Skeletal muscle tissue (tissue), 4 donors: Measurements from ENCODE around the gene MYO16. TPM values are rescaled to one million over a fixed set of nuclear protein-coding genes. Genes with fewer than 3 reads are reported as not detected.
"Not testable (repeated sequence)": the region's sequence is repeated elsewhere in the genome, so short reads cannot be mapped to it uniquely, and the experiment has no call there.

ENCODE experiments used
- H3K27ac ChIP-seq: one replicate; pipeline ENCODE4 v1.7.0; 2013; ENCODE audit warnings: mild to moderate bottlenecking, low read depth, low read length, inconsistent platforms
- H3K27me3 ChIP-seq, 3 donors: one replicate each; pipeline ENCODE4 v1.7.0; 2013; ENCODE audit warnings: low read length in 3 of 3; ENCODE audit not compliant: control insufficient read depth in 3 of 3, insufficient read depth in 3 of 3
- H3K36me3 ChIP-seq, 3 donors: one replicate each; pipeline ENCODE4 v1.7.0; 2013; ENCODE audit warnings: low read length in 3 of 3; ENCODE audit not compliant: control insufficient read depth in 3 of 3, insufficient read depth in 3 of 3
- H3K4me1 ChIP-seq, 3 donors: one replicate each; pipeline ENCODE4 v1.7.0; 2013; ENCODE audit warnings: low read length in 3 of 3, mild to moderate bottlenecking in 3 of 3; ENCODE audit not compliant: control insufficient read depth in 3 of 3, insufficient read depth in 3 of 3
- H3K4me3 ChIP-seq, 3 donors: one replicate each; pipeline ENCODE4 v1.7.0; 2013; ENCODE audit warnings: low read length in 3 of 3
- H3K9ac ChIP-seq, 3 donors: one replicate each; pipeline ENCODE4 v1.7.0; 2013; ENCODE audit warnings: low read length in 3 of 3, mild to moderate bottlenecking in 3 of 3, moderate library complexity in 2 of 3, low read depth in 1 of 3
- H3K9me3 ChIP-seq, 3 donors: one replicate each; pipeline ENCODE4 v1.7.0; 2013; ENCODE audit warnings: low read length in 3 of 3; ENCODE audit not compliant: control insufficient read depth in 3 of 3
- total RNA-seq: library from RNA; depleted of rRNA; stranded (reverse); fragments of >200 nt; gene quantifications from one replicate; pipeline ENCODE4 v1.2.3, GENCODE V29; 2014
- donor health status: Osteomylitis.

Gene MYO16
- total RNA-seq, 1 donor from 2014 or later: 43.8 TPM

DNA sequence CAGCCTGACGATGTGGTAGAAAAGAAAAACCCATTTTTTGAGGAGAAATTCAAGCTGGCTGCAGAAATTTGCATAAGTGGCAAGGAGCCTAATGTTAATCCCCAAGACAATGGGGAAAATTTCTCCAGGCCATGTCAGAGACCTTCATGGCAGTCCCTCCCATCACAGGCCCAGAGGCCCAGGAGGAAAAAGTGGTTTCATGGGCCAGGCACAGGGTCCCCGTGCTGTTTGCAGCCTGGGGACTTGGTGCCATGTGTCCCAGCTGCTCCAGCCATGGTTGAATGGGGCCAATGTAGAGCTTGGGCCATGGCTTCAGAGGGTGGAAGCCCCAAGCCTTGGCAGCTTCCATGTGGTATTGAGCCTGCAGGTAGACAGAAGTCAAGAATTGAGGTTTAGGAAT, 153.1 kb downstream of the MYO16 start:
- H3K9ac ChIP-seq, H3K36me3 ChIP-seq, H3K4me1 ChIP-seq, H3K4me3 ChIP-seq, H3K27me3 ChIP-seq, H3K27ac ChIP-seq, H3K9me3 ChIP-seq: not testable (repeated sequence)

- H3K36me3 ChIP-seq: no peaks in the 10 kb centered on the region
Observed at GRCh38 chr13:108785844-108786243, 156.4 kb downstream of the MYO16 start.

DNA sequence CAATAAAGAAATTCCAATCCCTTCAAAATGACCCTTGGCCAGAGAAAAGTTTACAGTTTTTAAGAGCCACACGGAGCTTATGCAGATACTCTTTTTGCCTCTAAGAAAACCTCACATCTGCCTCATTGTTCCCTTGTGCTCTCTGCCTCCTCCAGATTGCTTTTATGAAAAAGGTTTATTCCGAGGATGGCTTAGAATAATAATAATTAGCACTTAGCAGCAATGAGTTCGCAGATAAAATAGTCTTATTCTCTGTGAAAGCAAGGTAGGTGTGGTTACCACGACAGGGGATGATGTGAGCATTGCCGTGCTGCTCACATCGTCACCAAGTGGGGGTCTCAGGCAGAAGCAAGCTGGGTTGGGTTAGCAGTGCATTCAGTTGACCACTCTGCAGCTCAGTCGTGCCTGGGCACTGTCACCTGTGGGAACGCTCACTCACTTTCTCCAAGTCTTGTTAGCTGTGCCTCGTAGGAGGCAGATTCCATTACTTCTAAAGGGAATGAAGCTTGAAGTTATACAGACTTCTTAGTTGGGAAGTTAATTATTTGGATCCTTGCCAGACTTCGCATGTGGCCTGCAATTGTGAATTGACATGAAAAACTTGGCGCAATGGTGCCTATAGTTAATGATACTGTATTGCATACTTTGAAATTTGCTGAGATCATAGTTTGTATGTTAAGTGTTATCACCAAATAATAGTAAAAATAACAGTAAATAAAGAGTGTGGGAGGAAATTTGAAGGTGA, 157.2 kb downstream of the MYO16 start:
- no peak overlapping the region for H3K27ac ChIP-seq

More at GRCh38 chr13:108785844-108786243, 156.4 kb downstream of the MYO16 start:
- no peak overlapping the region for H3K27ac ChIP-seq
- no peaks in the 10 kb centered on the region for H3K9me3 ChIP-seq
- no peak overlapping the region for H3K4me3 ChIP-seq
- no peak overlapping the region for H3K9ac ChIP-seq
- no peaks in the 10 kb centered on the region for H3K4me1 ChIP-seq
- H3K27me3 ChIP-seq: no peaks in the 10 kb centered on the region

DNA sequence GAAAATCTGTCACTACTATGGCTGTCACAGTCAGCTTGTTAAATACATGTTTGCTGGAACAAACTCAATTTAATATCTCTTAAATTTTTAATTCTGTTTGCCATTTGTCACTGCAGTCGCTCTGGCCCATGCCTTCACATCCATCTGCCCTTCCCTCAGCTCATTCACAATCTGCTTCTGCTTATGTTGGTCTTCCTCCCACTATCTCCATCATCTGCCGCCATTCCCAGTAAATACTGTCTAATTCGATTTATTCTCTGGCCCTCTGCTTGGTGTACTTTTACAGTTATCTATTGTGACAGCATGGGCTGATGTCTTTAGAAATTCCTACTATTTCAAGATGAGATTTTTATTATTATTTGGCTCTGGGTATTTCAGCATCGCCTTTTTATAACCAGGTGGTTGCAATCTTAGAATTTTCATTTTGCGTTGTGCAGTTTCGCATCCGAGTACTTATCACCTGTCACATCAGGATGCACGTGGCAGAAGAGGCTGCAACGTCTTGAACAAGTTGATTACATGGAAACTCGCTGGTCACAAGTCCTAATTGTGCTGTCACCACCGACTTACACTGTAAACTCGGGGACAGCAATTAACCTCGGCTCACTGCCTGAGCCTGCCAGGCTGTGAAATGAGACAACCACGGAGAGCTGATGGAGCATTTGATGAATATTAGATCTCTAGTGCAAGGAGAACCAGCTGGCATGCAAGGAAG, 158.4 kb downstream of the MYO16 start:
- H3K4me1 ChIP-seq: no peaks in the 10 kb centered on the region
- no peaks in the 10 kb centered on the region for H3K9me3 ChIP-seq
- no peaks in the 10 kb centered on the region for H3K36me3 ChIP-seq
- H3K4me3 ChIP-seq: no peak overlapping the region
- no peak overlapping the region for H3K9ac ChIP-seq
- H3K27ac ChIP-seq: no peak overlapping the region
- no peaks in the 10 kb centered on the region for H3K27me3 ChIP-seq

More for the DNA sequence above, 157.2 kb downstream of the MYO16 start:
- H3K36me3 ChIP-seq: no peaks in the 10 kb centered on the region
- H3K9ac ChIP-seq: no peak overlapping the region
- no peak overlapping the region for H3K4me3 ChIP-seq
- H3K27me3 ChIP-seq: no peaks in the 10 kb centered on the region
- H3K9me3 ChIP-seq: no peaks in the 10 kb centered on the region
- no peaks in the 10 kb centered on the region for H3K4me1 ChIP-seq

DNA sequence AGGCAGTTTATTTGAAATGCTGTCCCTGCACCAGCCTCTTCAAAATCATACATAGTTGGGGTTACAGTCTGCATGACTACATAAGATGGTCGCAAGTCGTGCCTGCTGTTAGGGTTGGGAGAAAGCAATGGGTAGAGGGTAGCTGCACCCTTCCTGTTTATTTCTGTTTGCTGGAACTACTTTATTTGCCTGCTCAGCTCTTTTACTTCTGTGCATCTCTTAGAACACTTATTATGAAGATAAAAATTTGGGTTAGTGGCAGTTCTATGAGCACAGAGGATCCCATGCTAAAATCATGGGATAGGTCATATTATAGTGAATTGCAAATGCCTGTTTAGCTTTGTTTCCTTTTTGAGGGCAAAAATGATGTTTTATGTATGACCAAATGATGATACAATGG, 160.1 kb downstream of the MYO16 start:
- no peaks in the 10 kb centered on the region for H3K4me1 ChIP-seq
- no peaks in the 10 kb centered on the region for H3K9me3 ChIP-seq

DNA sequence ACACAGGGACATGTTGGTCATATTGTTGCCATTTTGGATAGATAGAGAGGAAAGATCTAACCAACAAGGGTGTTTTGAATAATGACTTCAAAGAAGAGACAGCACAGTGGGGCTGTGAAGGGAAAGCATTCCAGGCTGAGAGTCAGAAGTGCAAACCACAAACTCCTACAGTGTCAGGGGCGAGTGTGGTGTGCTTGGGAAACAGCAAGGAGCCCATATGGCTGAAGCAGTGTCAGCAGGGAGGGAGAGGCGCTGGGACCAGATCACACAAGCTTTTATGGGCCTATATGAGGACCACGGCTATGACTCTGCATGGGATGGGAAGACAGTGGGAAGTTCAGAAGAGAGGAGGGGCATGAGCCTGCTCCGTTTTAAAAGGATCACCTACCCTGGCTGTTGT, 166.4 kb downstream of the MYO16 start:
- no peaks in the 10 kb centered on the region for H3K36me3 ChIP-seq
- H3K4me1 ChIP-seq: no peaks in the 10 kb centered on the region
- H3K9me3 ChIP-seq: no peaks in the 10 kb centered on the region
- no peak overlapping the region for H3K4me3 ChIP-seq
- H3K27me3 ChIP-seq: no peaks in the 10 kb centered on the region
- H3K9ac ChIP-seq: no peak overlapping the region
- no peak overlapping the region for H3K27ac ChIP-seq

More for the DNA sequence above, 160.1 kb downstream of the MYO16 start:
- Histone ChIP-seq H3K36me3 (no peaks in the 10 kb centered on the region), H3K27ac (no peak overlapping the region), H3K27me3 (no peaks in the 10 kb centered on the region), H3K4me3 (no peak overlapping the region), H3K9ac (no peak overlapping the region)

- H3K9ac ChIP-seq: no peak overlapping the region
- no peaks in the 10 kb centered on the region for H3K4me1 ChIP-seq
- no peaks in the 10 kb centered on the region for H3K36me3 ChIP-seq
- H3K9me3 ChIP-seq: no peaks in the 10 kb centered on the region
- H3K4me3 ChIP-seq: no peak overlapping the region
- H3K27me3 ChIP-seq: no peaks in the 10 kb centered on the region
- H3K27ac ChIP-seq: no peak overlapping the region
Observed at GRCh38 chr13:108797354-108797753, 167.9 kb downstream of the MYO16 start.

GRCh38 chr13:108807841-108808240, 178.4 kb downstream of the MYO16 start:
- no peaks in the 10 kb centered on the region for H3K9me3 ChIP-seq
- H3K27ac ChIP-seq: no peak overlapping the region
- H3K36me3 ChIP-seq: no peaks in the 10 kb centered on the region
- H3K4me1 ChIP-seq: no peaks in the 10 kb centered on the region
- H3K9ac ChIP-seq: no peak overlapping the region
- H3K27me3 ChIP-seq: no peaks in the 10 kb centered on the region
- H3K4me3 ChIP-seq: no peak overlapping the region

DNA sequence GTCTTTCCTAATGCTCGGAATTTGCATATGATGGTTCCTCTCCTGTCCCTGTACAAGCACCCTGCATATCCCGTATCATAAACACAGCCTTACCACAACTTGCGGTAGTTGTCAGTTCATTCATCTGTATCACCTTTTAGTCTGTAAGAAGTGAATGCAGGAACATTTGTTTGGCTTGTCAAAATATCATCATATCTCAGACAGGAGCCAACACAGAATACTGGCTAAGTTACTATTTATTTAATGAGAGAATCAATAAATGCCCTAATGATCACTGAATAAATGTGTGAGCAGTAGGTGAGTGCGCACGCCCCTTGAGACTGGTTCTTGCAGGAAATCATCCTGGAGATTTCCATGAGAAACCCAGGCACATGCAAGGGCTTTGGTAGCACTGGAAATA, 182.8 kb downstream of the MYO16 start:
- Histone ChIP-seq H3K4me3 (no peak overlapping the region), H3K27me3 (no peaks in the 10 kb centered on the region), H3K9ac (no peak overlapping the region), H3K9me3 (no peaks in the 10 kb centered on the region), H3K36me3 (no peaks in the 10 kb centered on the region), H3K27ac (no peak overlapping the region), H3K4me1 (no peaks in the 10 kb centered on the region)

- no peak overlapping the region for H3K9ac ChIP-seq
- H3K27ac ChIP-seq: no peak overlapping the region
- no peaks in the 10 kb centered on the region for H3K4me1 ChIP-seq
- no peaks in the 10 kb centered on the region for H3K36me3 ChIP-seq
- no peaks in the 10 kb centered on the region for H3K9me3 ChIP-seq
- H3K4me3 ChIP-seq: no peak overlapping the region
- no peaks in the 10 kb centered on the region for H3K27me3 ChIP-seq
Observed at GRCh38 chr13:108812661-108813060, 183.2 kb downstream of the MYO16 start.
